ENCODE measurements around the gene MYO1C.

The MYO1C gene

DNA sequence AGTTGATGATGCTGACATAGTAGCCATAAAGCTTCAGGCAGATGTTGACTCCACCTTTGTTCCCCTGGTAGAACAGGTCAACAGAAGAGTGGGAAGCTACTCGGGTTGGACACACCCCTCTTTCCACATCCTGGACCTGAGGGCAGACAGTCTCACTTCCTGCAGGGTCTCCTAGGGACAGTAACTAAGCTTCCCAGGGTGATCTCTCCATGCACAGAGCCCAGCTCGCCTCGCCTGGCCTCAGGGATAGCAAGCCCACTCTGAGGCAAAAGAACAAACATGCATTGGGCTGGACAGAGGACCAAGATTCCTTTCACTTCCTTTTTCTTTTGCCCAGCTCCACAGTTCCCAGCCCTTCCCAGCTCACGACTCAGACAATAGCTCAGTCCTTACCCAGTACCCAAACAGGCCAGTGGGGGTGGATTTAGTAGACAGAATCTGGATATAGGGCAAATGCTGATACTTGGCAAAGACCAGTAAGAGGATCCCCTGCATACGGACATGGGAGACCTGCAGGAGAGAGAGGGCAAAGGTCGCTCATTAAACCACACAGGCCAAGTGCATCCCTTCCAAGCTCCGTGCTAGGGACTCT lies 16.9 kb upstream of the MYO1C start:
- in situ Hi-C loops (cut with MboI; ENCODE audit: low sequenced_read_pairs): loop anchor here (25.0 kb wide), 1 partner anchor 247 kb away; the partner anchor contains the start of gene BHLHA9

DNA sequence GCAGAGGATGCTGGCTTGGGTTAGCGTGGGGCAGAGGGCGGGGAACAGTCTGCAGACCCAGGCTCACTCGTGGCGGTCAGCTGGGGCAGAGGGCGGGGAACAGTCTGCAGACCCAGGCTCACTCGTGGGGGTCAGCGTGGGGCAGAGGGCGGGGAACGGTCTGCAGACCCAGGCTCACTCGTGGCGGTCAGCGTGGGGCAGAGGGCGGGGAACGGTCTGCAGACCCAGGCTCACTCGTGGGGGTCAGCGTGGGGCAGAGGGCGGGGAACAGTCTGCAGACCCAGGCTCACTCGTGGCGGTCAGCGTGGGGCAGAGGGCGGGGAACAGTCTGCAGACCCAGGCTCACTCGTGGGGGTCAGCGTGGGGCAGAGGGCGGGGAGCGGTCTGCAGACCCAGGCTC lies 16.2 kb upstream of the MYO1C start:
- in situ Hi-C loops (cut with MboI; ENCODE audit: low sequenced_read_pairs): loop anchor here (25.0 kb wide), 1 partner anchor 246 kb away; the partner anchor contains the start of gene BHLHA9

DNA sequence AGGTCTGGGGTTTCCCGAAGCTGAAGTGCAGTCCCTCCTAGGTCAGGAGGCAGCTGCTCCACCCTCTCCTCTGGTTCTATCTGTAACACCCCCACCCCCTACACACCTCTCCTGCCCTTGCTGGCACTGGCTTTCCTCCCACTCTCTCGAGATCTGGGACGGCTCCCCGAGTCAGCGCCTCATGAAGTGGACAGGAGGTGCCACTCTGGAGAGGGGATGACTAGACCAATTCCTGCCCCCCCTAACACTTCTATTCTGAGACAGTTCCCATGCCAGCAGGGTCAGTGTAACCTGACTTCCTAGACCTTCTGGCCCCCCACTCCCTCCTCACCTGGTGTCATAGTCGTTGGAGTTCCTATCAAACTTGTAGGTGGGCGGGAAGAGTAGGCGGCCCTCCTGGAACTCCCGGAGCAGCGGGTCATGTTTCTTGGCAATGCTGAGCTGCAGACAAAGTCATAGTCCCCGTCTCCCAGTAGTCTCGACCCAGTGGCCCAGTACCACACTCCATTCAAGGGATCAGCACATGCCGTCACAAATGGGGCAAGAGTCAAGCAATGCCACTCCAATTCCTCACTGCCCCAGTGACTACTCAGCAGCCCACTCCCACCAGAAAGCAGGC lies 14.3 kb upstream of the MYO1C start:
- in situ Hi-C loops (cut with MboI; ENCODE audit: low sequenced_read_pairs): loop anchor here (25.0 kb wide), 1 partner anchor 244 kb away; the partner anchor contains the start of gene BHLHA9

DNA sequence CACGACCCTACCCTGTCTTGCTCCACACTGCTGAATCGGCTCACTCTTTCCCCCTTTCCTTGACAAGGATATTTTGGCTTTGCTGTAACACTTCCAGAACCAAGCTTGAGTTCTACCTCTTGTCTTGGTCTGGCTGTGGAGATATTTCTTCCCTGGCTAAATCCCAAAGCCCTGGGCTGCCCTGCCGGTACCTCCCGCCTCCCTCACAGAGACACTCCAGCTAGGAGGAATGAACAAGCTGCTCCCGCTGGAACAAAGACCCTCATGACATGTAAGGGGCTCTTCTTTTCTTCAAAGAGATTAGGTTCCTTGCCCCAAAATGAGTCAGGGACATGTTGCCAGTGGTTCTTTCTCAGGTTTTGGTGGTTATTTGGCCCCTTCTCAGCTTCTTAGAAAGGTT lies 13.1 kb upstream of the MYO1C start:
- in situ Hi-C loops (cut with MboI; ENCODE audit: low sequenced_read_pairs): loop anchor here (25.0 kb wide), 1 partner anchor 243 kb away; the partner anchor contains the start of gene BHLHA9

DNA sequence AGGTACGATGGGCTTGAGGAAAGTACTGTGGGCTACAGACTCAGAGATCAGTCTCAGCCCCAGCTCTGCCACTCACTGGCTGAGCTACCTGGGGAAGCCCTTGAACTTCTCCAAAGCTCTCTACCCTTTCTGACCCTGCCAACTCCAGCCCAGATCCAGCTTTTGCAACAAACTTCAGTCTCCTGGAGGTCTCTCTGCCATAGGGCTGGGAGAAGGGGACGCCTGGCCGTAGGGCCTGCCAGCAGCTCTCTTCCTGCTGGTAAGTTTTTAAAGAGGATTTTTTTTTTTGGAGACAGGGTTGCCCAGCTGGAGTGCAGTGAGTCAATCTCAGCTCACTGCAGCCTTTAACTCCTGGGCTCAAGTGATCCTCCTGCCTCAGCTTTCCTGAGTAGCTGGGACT lies 12.4 kb upstream of the MYO1C start:
- in situ Hi-C loops (cut with MboI; ENCODE audit: low sequenced_read_pairs): loop anchor here (25.0 kb wide), 1 partner anchor 243 kb away; the partner anchor contains the start of gene BHLHA9

DNA sequence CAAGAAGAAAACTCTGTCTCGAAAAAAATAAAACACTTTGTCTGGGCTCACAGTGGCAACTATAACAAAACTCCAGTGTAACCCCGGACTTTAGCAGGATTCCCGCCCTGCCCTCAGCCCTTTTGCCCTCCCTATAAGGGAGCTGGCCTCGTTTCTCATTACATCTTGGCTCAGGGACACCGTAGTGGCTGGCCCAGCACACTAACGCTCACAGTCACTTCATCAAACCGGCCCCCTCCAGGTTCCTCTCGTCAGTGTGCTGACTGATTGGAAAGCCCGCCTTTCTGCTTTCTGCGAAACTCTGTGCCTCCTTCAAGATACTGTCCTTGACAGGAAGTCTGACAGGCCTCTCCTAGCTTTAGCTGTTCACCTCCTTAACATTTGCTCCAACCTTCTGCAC lies 11.2 kb upstream of the MYO1C start:
- in situ Hi-C loops (cut with MboI; ENCODE audit: low sequenced_read_pairs): loop anchor here (25.0 kb wide), 1 partner anchor 241 kb away; the partner anchor contains the start of gene BHLHA9

DNA sequence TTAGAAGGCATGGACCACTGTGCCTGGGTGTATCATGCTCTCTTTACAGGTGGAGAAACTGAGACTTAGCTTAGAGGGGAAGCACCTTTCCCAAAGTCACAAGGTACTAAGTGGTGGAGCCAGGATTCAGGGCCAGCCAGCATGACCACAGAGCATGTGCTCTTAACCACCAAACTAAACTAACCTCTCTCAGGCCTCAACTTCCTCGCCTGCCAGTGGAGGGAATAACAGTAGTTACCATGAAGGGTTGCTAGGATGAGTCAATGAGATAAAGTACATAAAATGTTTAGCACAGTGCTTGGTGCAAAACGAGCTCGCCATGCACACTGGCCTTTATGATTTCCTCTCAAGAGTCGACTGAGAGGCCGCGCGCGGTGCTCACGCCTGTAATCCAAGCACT lies 6.4 kb upstream of the MYO1C start:
- in situ Hi-C loops (cut with MboI; ENCODE audit: low sequenced_read_pairs): no loop called here

DNA sequence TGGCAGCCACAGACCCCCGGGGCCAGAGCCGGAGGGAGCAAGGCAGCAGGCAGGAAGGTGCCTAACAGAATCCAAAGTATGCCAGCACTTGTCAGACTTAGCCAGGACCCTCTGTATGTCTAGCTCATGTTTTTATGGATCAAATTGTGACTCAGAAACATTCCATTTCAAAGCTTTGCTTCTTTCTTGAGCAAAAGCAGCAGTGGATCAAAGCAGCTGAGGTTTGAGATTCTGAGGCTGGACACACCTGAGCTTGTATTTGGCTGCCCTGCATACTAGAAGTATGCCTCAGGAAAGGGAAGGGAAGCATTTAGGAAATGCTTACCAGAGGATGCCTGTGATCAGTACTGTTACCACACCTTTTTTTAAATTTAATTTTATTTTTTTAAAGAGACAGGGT lies 5.7 kb upstream of the MYO1C start:
- in situ Hi-C loops (cut with MboI; ENCODE audit: low sequenced_read_pairs): no loop called here

DNA sequence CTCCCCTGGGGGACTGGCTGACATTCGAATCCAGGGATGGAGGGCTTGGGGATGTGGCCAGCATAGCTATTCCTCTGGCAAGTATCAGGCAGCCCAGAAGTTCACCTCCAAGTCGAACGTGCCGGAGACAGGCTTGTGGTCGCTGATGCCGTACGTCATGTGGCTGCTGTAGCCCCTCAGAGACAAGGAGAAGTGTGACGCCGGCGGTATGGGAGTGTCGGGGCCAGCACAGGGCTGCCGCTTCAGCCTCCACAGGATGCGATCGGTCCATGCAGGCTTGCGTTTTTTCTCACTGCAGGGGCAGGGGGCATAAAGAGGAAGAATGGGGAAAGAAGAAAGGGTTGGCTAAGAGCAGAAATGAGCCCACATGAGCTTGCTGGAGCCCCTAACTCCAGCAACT lies 5.3 kb upstream of the MYO1C start:
- in situ Hi-C loops (cut with MboI; ENCODE audit: low sequenced_read_pairs): no loop called here

DNA sequence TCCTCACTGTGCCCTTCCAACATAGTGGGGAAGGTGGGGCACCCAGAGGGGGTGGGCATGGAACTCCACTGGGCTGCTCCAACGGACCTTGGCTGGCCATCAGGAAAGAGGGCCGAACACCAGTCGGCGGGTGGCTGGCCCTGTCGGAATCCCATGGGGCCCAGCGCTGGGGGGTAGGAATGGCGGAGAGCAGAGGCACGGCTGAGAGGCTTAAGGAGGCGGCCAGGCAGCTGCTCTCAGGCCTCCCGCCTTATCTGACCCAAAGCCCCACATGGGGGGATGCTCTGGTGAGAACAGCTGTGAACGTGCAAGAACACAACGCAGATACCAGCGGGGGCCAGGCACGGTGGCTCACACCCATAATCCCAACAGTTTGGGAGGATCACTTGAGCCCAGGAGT lies 4.4 kb upstream of the MYO1C start:
- in situ Hi-C loops (cut with MboI; ENCODE audit: low sequenced_read_pairs): no loop called here

DNA sequence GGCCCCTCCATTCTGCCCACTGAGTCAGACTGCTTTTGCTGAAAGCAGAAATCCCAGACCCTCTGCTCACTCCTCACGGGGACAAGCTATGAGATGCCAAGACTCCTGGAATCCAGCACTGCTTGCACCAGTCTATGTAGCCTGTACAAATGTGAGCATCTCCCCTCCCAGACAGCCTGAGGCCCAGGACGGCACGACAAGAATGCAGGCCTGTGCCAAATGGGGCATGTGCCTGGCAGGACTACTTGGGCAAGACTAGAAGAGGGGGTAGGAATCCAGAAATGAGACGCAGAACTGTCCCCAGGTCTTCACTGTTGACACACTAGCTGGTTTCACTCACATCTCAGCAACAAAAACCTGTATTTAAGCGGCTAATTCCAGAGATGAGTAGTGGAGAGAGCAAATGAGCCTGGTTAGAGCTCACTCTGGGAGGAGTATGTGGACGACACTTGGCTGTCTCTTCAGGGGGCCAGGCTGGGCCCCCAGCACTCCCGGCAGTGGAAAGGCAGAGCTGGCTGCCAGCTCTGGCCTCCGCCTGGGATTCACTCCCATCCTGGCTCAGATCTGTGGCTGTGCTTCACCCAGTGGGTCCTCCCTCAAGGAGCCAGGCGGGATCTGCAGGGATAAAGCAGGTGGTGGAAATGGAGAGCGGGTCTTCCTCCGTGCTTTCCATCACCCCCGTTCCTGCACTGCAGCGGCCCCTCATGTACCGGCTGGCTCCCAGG lies 2.9 kb upstream of the MYO1C start:
- in situ Hi-C loops (cut with MboI; ENCODE audit: low sequenced_read_pairs): no loop called here

DNA sequence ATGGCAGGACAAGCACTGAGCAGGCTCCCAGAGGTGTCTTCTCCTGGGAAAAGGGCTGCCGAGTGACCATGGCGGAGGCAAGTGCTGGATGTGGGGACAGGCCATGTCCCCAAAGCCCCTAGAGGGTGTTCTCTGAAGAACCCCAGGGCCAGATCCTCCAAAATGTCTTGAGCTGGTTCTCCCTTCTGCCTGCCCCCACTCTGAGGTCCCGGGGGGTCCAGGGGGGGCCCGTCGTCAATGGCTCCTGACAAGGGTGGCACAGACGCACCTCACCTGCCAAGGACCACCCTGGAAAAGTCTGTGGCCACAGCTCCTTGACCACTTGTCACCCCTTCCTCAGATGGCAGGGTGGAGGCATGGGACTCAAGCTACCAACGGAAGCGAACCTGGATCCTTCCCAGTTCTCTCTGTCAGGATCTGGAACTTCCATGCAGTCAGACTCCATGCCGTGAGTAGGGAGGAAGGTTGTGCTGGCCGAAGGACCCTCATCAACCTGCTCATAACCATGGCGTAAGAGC lies 2.3 kb upstream of the MYO1C start:
- in situ Hi-C loops (cut with MboI; ENCODE audit: low sequenced_read_pairs): no loop called here

DNA sequence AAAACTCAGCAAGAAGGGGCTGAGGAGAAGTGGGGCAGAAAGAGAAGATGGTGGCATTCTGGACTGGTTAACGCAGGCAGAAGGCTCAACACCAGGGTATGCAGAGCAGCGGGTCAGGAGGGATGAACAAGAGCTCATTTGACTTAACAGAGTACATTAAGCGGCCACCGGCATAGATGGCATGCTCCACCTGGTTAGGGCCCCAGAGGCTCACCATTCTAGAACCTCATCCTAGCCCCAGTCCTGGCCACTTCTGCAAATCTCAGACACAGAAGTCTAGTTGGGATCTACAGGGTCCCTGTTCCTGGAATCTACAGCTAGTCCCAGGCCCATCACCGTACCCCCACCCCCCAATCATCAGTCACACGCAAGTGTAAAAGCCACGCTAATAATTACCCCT lies 1.7 kb upstream of the MYO1C start:
- in situ Hi-C loops (cut with MboI; ENCODE audit: low sequenced_read_pairs): no loop called here

DNA sequence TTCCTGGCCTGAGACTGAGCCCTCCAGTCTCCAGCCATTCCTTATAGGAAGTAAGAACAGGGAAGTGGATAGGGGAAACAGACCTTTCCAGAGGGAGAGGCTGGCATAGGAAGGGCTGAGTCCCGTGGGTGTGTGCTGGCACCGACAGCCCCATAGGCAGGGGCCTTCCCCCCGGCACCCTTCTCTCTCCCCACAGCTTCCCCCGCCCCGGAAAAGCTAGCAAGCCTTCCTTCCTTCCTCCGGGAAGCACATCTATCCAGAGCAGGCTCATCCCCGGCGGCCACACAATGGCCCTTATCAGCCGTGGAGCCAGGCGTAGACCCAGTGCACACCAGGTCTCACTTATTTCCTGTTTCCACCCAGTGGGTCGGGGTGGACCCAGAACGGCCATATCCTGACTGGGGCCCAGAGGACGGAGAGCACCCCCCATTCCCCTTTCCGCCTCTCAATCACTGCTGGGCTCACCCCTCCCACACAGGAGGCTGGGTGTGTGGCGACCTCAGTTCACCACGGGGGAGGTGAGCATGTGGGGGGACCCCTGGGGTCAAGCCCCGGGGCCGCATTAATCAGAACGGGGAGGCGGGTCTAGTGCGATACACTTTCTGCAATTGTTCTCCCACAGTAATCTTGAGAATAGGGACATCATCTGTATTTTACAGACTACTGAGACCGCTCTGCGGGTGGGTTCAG lies 950 bp upstream of the MYO1C start:
- in situ Hi-C loops (cut with MboI; ENCODE audit: low sequenced_read_pairs): no loop called here

DNA sequence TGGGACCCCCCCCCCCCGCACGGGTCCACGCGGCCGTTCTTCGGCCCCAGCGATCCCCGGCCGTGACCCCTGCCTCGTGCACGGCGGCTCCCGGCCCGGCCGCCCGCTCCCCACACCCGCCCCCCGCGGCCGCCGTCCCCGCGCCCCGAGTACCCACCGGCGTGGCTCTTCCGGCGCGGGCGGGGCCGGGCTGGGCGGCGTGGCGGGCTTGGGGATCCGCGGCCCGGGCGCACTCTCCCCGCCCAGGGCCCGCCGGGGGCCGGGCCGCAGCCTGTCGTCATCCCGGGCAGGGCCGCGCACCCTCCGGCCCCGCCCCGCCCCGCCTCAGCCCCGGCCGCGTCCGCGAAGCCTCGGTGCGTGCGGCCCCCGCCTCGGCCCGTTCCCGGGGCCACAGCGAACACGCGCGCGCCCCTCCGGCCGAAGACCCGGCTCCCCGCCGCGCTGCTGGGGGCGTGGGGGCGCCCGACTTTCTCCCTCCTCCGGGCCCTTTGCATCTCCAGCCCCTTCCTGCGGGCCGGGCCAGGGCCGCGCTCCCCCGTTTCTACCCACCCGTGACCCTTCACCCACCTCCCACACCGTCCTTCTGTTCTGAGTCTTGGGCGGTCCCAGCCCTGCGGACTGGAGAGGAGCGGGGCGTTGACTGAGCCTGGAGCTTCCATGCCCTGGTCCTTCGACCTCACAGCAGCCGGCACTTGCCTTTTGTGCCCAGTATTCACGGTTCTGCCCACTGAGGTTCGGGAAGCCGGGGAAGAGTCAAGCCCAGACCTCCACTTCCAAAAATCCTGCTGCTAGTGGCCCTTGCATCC lies 840 bp downstream of the MYO1C start:
- in situ Hi-C loops (cut with MboI; ENCODE audit: low sequenced_read_pairs): no loop called here

DNA sequence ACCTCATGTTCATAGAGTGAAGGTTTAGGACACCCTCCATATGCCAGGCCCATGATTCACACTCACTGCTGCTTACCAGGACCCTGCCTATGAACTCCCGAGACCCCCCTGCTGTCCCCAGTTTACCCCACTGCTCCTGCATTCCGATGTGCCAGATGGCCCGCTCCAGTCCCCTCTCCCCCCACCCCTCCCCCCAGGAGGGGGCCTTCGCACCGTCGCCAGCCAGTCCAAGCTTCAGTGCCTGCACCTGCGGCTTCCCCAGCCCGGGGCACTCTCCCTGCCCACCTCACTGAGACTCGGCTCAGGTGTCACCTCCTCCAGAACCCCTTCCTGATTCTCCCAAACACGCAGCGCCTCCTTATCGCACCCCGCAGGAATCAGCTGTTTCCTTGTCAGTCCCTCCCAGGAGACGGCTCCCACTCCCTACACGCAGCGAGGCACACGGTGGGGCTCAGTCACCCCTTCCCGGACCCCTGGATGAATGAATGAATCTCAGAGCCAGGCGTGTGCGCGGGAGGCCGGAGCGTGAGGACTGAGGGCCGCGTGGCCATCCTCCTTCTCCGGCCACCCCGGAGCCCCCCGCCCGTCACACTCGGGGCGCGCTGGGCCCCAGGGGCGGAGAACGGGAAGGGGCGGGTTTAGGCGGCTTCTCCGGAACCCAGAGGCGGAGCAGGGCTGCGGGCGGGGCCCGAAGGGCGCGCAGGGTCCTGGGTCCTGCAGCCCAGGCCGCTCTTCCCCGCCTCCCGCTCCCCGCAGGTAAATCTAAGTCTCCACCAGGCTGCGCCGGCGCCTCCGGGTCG lies 1.6 kb downstream of the MYO1C start:
- in situ Hi-C loops (cut with MboI; ENCODE audit: low sequenced_read_pairs): no loop called here

DNA sequence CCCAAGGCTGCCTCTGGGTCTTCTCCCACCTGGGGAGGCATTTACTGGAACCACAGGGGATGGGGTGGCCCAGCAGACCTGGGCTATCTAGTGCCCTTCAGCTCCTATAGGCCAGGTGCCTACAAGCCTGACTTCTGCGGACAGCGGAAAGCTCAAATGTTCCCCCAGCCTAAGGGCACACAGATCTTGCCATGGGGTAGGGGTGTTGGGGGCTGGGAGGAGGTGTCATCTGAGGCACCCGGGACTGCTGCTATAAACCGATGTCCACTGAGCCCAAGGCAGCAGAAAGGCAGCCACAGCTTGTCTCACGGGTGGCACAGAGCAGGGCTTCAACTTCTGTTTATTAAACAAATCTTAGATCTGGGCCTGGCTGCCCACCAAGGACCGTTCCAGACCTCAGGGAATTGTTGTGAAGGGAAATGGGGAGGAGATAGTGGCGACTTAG lies 3.6 kb downstream of the MYO1C start:
- in situ Hi-C loops (cut with MboI; ENCODE audit: low sequenced_read_pairs): no loop called here

DNA sequence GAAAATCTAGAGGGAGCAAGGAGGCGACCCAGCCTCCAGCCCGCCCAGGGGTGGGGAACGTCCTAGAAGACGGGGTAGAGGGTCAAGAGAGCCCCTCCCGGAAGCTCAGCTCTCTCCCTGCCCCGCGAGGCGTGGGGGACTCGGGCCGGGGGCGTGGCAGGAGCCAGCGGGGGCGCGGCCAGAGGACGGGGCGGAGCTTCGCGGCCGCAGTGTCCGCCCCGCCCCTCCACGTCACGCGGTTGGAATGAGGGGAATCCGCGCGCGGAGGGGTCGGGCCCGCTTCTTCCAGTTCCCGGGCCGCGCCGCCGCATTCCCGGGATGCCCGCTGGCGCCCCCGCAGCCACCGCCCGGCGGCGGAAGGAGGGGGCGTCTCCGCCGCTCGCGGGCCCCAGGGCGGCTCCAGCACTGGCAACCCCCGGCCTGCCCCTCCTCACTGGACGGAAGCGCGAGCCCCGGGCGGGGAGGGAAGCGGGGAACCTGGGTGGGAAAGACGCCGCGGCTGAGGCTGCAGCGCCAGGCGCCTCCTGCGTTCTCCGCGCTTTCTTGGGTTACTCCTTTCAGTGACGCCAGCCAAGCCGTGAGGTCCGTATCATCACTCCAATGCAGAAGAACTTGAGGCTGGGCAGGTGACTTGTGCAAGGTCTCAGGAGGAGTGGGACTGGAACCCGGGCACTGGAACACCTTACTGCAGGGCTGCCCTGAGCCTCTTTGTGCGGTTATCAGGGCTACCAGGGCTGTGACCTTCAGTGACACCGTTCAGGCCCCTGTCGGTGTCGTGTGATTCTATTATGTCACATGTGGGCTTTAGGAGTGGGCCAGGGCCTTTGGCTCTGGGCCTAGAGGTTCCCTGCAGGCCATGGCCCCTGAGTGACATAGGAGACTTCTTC lies 4.3 kb downstream of the MYO1C start:
- in situ Hi-C loops (cut with MboI; ENCODE audit: low sequenced_read_pairs): no loop called here

All from HL-60/S4 treated with phorbol 12-myristate 13-acetate at 8.2 ng/mL for 4 days and 3 days (cell line).